Activated CD4-positive, alpha-beta T cell treated with anti-CD3 and anti-CD28 coated beads, Interleukin-2, amount 50 U/mL, for 48 hours (primary cell): ENCODE data around the gene MTCH1.
"Not testable (repeated sequence)": the region's sequence is repeated elsewhere in the genome, so short reads cannot be mapped to it uniquely, and the experiment has no call there.

ENCODE experiments used
- DNase-seq, 2 experiments: peaks; one replicate each; pipeline ENCODE4 v3.0.0-alpha.2; 2020

The MTCH1 gene

DNA sequence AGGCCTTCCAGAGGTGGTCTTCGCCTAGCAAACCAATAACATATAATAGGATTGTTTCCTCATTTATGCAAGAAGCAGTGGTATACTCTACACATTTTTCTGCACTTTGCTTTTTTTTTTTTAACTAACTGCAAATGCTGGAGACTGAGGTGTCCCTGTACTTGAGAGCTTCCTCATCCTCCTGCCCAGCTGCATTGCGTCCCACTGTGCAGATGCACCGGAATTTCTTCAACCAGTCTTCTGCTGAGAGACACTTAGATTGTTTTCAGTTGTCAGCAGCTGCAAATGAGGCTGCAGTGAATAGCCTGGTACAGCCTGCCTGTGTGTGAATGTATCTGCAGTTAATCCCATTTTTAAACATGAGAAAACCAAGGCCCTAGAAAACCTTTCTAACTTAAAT, 31.0 kb upstream of the MTCH1 start:
- DNase-seq = no peak

DNA sequence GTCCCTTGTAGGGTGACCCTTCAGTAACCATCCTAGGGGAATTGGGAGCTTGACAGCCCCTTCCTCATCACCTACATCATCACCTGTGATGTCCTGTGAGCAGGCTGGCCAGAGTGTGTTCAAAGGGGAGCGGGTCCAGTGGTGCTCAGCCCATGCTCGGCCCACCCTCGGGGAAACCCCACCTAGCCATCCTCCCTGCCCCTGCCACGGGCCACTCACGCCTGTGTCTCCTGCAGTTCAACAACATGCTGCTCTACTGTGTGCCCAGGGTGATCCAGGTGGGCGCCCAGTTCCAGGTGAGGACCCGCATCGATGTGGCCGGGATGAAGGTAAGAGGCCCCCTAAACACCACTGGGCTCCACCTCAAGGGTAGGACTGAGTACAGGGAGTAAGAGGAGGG, 29.5 kb upstream of the MTCH1 start:
- no peak for DNase-seq

DNA sequence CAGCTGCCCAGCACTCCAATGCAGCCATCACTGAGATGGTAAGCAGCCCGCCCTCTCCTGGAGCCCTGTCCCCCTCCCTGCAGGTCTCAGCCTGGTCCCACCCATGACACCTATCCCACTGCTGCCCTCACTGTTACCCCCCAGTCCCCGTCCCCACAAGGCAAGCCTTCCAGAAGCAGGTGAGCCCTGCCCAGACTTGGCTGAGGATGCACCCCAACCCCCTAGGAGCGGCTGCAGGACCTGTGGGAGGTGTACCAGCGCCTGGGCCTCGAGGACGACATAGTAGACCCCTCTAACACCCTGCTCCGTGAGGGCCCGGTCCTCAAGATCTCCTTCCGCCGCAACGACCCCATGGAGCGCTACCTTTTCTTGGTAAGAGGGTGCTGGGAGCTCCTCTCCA, 28.7 kb upstream of the MTCH1 start:
- no peak for DNase-seq

DNA sequence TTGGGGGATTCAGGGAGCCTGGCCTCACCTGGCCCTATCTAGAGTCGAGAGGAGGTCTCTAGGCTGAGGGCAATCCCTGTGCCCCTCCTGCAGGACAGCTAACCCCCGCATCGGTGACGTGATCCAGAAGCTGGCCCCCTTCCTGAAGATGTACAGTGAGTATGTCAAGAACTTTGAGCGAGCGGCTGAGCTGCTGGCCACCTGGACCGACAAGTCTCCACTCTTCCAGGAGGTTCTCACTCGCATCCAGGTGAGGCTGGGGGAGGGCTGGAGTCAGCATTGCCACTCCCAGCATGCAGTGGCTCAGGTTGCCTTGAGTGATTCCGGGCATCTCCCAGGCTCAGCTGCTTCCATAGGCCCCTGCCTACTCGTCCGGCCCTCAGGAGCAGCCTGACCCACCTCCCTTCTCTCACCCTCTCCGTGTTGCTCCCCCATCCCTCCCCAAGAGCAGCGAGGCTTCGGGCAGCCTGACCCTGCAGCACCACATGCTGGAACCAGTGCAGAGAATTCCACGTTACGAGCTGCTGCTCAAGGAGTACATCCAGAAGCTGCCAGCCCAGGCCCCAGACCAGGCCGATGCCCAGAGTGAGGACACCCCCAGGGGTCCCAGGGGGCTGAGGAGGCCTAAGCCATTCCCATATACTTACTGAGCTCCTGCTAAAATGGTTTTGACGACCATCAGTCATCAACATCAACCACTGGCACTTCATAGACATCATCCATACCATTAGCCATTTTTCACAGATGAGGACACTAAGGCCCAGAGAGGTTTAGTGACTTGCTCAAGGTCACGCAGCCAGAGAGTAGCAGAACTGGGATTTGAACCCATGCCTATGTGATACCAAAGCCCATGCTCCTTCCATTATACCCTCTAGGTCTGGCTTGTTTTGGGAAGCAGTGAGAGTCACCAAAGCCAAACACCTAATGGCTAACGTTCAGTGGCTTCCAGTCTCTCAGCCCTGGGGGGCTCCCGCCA, 27.8 kb upstream of the MTCH1 start:
- no peak for DNase-seq

DNA sequence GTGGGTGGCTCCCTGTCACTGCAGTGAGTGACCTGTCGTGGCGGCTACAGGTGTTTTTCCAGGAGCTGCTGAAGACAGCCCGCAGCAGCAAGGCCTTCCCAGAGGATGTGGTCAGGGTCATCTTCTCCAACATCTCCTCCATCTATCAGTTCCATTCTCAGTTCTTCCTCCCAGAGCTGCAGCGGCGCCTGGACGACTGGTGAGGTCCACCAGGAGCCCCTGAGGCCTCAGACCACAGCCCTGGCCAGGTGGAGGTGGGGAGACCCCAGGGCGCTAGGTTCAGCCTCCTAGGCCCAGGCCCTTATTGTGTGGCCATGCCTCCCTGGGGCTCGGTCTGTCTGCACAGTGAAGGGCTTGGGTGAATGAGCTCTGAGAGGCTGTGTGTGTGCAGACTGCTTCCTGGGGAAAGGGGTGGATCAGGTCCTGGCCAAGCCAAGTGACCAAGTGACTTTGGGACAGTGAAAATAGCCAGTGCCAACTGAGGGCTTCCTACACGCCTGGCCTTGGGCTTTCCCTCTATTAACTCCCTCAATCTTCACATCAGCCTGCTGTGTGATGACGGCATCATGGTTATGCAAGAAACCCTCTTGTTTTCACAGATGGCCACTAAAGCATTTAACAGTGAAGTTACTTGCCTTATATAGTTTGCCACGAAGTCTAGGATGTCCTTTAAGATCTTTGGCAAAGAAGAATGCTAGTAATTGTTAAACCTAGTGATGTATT, 25.8 kb upstream of the MTCH1 start:
- no peak for DNase-seq

DNA sequence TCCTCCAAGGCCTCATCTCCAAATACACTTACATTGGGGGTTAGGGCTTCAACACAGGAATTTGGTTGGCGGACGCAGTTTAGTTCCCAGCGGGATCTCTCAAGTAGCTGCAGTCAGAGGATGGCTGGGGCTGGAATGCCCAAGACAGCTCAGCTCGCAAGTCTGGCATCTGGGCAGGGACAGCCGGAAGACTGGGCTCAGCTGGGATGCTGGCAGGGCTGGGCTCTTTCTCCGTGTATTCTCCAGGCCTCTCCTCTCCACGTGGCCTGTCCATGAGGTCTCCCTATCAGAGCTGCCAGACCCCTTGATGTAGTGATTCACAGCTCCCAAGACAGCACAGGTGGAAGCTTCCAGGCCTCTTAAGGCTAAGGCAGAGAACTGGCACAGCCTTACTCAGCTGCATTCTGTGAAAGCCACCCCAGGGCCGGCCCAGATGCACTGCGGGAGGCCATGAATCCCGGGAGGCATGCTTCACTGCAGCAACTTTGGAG, 24.5 kb upstream of the MTCH1 start:
- DNase-seq = no peak

DNA sequence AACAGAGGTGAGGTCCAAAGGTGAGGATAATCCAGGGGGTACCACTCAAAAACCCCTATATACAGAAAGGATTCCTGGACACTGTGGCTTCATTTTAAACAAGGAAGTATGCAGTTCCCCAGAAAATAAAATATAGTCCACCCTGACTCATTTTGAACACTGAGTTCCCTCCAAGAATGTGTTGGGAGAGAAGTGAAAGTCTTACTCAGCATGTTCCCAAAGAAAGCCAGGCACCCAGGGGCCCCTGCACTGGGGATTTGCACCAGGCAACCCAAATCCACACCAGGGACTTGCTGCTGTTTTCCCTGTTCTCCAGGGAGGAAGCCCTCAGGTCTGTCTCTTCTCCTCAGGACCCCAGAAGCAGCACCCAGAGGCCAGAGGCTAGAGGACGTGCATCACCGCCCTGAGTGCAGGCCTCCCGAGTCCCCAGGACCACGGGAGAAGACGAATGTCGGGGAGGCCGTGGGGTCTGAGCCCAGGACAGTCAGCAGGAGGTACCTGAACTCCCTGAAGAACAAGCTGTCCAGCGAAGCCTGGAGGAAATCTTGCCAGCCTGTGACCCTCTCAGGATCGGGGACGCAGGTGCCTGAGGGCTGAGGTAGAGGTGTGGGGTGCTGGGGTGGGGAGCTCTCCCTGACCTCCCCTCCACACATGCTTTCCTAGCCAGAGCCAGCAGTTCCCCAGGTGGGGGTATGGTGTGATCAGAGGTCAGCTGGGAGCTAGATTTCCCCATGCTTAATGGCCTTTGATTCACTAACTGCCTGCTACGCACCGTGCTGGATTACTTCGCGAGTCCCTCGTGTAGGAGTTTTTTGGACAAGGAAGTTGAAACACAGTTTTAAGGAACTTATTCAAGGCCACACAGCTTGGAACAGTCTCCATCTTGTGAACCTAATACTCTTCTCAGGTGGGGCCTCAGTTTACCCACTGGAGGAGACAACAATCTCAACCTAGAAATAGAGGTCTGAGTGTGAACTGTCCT, 22.8 kb upstream of the MTCH1 start:
- no peak for DNase-seq

DNA sequence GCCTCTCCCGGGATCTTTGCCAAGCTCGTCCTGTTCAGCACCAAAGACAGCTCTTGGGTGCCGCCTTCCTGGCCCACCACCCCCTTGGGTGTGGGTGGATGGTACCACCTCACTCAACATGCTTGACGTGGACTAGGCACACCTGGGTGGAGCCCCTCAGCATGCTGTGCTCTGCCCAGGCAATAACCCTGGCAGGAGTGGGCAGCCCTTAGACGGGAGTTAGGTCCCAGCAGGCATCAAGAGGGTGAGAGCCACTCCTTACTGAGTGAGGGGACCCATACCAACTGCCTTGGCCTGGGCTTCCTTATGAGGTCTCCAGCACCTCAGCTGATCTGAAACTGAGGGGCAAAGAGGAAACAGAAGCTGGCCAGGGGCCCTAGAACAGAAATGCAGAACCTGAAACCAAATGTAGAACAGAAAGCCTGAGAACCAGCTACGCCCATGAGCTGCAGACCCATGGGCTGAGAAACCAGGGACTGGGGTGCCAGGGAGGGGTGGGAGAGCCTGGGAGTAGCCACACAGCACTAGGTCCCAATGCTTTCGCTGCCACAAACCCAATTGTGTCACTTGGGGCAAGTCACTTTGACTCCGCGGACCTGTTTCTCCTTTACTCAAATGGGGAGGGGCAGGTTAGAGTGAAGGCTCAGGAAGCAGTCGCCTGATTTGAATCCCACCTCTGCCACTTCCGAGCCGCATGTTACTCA, 21.5 kb upstream of the MTCH1 start:
- DNase-seq = no peak

DNA sequence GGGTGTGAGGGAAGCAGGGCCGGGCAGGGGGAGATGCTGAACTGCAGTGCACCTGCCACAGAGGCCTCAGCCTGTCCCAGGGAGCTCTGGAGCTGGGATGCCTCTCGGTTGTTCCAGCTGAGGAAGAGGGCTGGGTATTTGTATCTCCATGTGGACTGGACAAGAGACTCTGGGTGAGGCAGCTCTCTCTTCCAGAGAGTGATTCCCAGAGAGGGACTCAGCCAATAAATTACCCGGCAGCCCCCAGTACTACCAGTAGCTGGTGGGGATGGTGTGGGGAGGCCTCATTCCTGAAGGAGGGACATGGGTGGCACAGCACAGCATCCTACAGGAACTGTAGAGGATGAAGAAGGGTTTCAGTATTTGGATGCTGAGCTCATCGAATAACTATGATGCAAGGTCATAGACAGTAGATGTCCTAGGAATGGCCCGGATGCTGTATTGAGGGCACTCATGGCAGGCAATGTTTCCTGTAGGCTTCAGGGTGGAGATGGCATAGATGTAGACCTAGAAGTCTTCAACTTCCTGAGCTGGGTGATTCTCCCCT, 20.9 kb upstream of the MTCH1 start:
- no peak for DNase-seq

DNA sequence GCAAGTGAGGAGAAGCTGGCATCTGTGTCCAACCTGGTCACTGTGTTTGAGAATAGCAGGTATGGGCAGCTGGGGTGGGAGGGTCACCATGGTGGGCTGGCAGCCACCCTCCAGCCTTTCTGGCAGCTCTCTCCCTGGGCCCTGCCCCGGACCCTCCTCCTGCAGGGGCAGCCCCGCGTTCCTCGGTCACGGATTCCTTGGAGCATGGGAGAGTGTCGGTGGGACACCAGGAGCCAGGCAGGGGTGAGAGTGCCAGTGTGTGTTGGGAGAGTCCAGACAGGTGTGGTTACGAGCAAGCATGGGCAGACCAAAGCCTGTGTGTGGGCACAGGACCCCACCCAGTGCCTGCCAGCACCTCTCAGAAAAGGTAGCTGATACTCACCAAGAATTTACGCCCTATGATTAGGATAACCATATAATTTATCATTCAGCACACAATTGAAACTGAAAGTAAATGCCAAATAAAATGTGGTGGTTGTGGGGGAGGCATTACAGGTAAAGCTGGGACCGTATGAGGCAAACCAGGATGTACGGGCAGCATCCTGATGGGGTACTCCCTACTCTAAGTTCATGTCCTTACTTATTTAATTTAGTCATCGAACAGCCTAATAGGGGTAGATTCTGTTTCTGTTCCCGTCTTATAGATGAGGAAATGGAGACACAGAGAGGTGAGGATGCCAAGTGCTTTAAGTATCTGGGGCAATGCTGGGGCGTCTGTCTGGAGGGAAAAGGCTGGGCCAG, 20.0 kb upstream of the MTCH1 start:
- no peak for DNase-seq

DNA sequence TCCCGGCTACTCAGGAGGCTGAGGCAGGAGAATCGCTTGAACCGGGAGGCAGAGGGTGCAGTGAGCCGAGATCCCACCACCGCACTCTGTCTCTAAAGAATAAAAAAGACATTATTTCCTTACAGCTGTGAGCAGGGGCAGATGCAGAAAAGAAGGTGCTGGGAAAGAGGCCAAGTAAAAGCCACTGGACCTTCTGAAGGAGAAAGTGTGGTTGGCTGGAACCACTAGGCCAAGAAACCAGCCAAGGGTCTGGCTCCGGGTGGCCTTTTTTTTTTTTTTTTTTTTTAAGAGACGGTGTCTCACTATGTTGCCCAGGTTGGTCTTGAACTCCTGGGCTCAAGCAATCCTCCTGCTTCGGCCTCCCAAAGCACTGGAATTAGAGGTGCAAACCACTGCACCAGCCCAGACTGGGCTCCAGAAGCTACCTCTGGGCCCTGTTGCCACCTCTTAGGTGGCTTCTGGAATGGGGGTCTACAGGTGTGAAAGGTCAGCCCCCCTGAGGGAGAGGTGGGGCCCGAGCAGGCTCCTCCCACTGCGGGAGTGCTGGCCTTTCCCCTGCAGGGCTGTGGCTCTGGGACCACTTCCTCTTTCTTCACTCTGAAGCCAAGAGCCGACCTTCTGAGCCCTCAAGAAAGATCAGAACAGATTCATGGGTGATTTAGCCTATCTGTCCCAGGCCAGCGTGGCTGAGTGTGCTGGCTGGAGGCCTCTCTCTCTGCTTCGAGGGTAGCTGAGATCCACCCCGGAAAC, 19.2 kb upstream of the MTCH1 start, which contains the start of gene FGD2:
Gene FGD2, plus strand, starts transcription at position 595 of the 750 bp plus-strand sequence. CDS start 163 bp downstream, outside the sequence.
- DNase-seq = no peak

DNA sequence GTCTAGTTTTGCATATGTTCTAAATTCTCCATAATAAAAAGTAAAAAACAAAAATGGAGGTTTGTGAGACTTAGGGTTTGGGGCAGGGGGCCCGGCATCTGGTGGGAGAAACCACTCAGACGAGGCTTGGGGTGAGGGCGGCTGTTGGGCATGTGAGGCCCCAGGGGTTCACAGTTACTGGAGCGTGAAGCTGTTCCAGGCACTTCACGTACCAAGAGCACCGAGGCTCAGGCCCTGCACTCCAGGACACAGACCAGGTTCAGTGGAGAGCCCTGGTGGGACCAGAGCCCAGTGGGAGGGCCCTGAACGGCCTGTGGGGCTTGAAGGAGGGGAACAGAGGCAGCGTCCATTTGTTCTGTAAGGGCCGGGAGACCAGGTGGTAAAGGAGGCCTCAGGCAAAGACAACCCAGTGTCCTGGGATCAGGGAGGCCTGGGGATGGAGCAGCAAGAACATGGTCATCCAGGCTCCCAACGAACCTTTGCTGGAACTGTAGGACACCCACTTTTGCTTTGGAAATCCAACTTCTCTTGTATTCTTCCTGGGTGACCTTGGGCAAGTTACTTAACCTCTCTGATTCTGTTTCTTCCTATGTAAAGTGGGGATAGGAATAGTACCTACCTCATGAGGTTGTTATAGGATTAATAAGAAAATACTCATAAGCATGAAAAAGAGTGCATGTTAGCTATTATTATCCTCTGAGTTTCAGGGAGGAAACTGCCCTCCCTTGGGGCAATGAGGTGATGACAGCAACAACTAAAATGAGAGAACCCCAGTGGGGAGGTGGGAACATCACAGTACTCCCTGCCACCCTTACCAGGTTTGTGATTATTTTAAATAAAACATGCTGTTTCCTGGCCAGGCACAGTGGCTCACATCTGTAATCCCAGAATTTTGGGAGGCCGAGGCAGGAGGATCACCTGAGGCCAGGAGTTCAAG, 18.3 kb upstream of the MTCH1 start:
- no peak for DNase-seq

DNA sequence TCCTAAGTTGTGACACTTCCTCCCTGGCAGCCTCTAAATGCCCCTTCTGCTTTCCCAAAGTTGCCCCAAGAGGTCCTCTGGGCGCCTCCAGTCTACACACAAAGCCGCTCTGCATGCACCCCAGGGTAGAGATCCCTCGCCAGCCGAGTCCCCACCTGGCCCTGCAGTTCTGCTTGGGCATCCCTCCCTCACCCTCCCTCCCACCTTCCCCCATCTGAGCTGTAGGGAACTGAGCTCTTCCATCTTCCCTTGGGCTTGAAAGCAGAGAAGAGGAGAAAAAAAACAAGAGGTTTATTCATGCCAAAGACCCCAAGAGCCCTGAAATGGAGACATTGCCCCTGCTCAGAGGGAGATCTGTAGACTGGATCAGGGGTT, 13.7 kb upstream of the MTCH1 start:
- no peak for DNase-seq

DNA sequence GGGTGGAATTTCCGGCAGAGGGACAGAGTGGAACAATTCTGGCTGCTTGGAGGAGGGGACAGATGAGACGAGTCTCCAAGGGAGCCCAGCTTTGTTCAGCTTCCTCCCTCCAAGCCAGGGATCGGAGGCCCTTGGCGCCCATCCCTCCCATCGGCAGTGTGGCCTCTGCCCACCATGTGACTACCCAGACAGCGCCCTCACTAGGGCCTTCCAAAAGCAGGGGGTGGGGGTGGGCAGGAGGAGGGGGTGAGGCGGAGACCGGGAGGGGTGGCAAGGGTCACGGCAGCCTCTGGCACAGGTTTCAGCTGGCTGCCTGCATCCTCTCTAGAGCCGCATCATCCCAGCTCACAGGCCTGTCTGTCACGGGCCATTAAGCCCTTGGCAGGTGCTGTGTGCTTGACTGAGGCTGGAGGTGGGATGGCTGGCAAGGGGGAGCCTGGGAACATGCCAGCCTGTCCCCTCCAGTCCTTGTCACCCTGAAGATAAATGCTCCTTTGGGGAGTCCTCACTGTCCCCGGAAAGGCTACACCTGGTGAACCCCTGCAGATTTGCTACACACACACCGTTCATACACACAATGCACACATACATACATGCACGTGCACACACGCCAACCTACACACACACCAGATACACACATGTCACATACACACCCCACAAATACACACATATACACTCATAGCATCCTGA, 13.2 kb upstream of the MTCH1 start:
- no peak for DNase-seq

DNA sequence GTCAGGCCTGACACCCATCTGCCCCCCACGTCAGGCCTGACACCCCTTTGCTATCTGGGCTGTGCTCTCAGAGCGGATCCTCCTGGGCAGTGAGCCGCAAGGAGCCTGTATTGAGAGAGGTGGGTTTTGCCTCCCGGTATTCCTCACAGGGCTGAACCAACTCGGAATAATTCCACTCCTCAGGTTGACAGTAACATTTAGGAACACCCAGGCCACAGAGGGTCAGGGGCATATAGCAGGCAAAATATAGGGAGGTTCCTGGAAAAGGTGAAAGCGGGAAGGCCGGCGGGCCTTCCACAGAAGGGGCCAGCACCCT, 12.7 kb upstream of the MTCH1 start:
- DNase-seq = no peak

DNA sequence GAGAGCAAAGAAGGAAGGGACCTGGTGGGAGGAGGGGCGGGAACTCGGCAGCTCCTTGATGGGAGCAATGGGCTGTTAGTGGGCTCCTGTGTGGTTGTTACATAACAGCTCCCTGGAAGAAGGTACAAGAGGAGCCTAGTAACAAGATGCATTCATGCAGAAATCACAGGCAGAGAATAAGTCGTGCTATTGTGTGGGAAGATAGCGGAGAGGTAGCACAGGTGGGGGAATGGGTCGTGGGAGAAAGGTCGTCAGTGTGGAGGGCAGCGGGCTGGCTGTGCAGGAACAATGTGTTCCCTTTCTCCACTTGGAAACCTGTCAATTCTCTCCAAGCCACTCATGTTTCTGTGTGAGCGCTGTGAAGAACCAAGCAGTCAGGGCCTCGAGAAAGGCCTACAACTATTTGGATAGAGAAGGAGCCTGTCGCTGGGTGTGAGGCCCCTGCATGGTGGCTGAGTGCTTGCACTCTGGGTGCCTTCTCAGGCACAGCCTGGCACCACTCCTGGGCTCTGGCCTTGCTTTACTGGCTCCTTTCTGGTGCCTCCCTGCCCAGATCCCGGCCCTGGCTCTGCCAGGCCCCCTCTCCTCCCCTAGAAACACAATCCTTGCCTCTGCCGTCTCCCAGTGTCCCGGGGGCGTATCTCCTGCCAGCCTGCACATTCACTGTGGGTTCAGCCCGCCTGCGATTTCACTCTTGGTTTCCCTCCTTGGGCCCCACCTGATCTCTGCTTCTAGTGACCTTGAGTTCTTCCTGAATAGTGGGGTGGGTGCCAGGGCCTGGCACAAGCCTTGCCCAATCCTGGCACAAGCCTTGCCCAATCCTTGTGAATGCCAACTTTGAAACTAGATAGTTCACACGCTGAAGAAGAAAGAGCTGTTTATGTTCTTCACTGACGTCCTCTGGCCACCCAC, 12.1 kb upstream of the MTCH1 start:
- DNase-seq = no peak

DNA sequence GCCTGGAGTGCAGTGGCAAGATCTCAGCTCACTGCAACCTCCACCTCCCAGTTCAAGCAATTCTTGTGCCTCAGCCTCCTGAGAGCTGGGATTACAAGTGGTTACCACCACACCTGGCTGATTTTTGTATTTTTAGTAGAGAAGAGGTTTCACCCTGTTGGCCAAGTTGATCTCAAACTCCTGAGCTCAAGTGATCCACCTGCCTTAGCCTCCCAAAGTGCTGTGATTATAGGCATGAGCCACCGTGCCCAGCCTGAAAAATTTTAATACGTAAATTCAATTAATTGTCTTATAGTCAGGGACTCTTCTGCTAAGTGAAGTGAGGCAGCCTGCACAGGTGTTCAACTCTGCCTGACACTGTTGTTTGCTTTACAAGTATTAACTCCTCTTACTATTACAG, 4.4 kb upstream of the MTCH1 start:
- DNase-seq = not testable (repeated sequence)
